ENCODE measurements around the gene GLG1.

Gene GLG1

DNA sequence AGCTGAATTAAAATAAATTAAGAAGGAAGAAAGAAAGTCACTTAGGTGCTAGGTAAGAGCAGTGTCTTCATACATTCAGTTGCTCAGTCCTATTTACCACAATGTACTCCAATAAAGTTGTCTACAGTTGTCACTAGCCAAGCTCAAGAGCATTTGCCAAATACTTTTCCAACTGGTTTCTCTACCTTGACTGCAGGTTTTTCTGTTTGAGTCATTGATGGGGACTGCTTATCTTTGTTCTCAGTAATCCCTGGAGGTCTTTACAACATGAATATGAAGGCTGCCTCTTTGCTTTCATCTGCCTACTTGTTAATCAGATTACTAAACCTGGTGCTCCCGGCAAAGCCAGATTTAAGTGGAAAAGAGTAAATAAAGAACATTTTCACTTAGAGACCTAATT lies 121.0 kb downstream of the GLG1 start:
- no peak for DNase-seq (ENCODE audit: low read depth in 1 of 2, low spot score in 1 of 2)

GRCh38 chr16:74480150-74481029 lies 126.5 kb downstream of the GLG1 start:
- no peak for DNase-seq (ENCODE audit: low read depth in 1 of 2, low spot score in 1 of 2)

DNA sequence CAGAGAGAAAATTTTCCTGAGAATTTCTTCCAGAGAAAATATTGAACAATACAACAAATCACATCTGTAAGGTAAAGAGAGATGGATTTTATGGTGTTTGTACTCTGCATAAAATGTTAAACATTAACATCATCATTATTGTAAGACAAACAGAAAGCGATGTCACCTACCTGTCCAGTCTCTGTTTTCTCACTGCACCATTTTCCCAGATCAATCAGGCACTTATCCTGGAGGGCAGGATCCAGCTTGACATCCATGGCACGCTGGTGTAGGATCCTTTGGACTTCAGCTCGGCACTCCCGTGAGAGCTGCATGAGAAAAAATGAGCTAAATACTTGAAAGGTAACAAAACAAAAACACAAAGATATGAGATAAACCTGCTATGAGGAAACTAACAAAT lies 129.7 kb downstream of the GLG1 start:
- DNase-seq (ENCODE audit: low read depth in 1 of 2, low spot score in 1 of 2) = no peak

GRCh38 chr16:74474416-74474815 lies 132.5 kb downstream of the GLG1 start:
- DNase-seq (ENCODE audit: low read depth in 1 of 2, low spot score in 1 of 2) = no peak

DNA sequence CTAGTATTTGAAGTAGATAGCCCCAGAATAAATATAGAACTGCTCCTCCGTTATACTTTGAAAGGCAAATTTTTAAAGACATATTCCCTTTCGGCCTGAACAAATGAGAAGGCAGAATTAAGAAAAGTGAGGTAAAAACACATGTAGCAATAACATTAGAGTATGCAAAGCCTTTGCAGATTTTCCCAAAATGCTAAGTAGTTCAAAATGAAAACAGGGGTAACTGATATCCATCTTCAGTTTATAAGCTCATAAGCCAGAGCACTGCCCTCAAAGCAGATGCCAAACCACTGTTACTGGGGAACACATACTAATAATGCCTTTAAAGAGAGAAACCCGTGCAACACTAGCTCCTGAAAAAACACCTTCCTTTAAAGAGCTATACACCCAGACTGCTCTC lies 134.4 kb downstream of the GLG1 start:
- DNase-seq (ENCODE audit: low read depth in 1 of 2, low spot score in 1 of 2) = no peak

DNA sequence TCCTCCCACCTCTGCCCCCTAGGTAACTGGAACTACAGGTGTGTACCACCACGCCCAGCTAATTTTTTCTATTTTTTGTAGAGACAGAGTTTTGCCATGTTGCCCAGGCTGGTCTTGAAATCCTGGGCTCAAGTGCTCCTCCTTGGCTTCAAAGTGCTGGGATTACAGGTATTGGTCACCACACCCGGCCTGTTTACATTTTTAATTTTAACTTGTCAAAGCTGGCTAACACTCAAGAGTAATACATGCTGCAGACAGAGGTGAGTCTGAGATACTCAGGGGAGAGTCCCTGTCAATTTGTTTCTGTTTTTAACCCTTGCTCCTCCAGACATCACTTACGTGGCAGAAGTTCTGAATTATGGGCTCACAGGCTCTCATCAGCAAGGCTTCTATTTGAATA lies 134.9 kb downstream of the GLG1 start:
- no peak for DNase-seq (ENCODE audit: low read depth in 1 of 2, low spot score in 1 of 2)

DNA sequence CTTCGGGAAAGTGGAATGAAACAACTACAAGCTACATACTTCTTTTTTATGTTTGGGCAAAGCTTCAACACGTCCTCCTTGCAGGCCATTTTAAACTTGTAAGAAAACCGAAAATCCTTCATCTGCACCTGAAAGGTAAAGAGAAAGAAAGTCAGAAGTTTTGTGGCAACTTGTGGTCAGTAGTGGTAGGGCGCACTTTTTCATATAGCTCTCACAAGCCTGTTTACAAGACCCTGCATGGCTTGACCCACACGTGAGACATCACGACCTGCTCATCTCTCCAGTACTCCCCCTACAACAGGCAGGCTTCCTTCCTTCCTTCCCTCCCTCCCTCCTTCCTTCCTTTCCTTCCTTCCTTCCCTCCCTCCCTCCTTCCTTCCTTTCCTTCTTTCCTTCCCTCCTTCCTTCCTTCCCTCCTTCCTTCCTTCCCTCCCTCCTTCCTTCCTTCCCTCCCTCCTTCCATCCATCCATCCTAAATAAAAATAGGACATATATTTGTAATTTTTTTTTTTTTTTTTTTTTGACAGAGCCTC lies 136.9 kb downstream of the GLG1 start:
- DNase-seq (ENCODE audit: low read depth in 1 of 2, low spot score in 1 of 2) = no peak

- no peak for DNase-seq (ENCODE audit: low read depth in 1 of 2, low spot score in 1 of 2)
Measured at GRCh38 chr16:74468807-74469525, 137.9 kb downstream of the GLG1 start.

- DNase-seq (ENCODE audit: low read depth in 1 of 2, low spot score in 1 of 2) = no peak
Measured at GRCh38 chr16:74466872-74467271, 140.0 kb downstream of the GLG1 start.

GRCh38 chr16:74465851-74466685 lies 140.8 kb downstream of the GLG1 start:
- no peak for DNase-seq (ENCODE audit: low read depth in 1 of 2, low spot score in 1 of 2)

- DNase-seq (ENCODE audit: low read depth in 1 of 2, low spot score in 1 of 2) = no peak
Measured at GRCh38 chr16:74465281-74465680, 141.6 kb downstream of the GLG1 start.

DNA sequence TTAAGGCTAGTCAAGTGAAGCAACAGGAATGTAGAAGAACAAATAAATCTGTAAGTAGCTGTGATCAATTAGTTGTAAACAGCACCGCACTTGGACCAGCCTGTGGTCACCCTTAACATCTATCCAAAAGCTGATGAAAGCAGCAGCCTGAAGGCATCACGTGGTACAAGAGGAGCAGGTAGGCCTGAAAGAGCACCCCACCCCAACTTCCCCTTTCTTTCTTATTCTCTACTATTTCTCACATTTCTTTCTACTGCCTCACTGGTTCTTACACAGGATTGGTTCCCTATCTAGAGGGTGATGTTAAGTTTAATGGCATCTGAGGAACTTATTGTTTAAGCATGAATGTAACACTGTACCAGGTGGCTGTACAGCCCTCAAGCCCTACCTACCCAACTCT lies 143.0 kb downstream of the GLG1 start:
- DNase-seq (ENCODE audit: low read depth in 1 of 2, low spot score in 1 of 2) = no peak

DNA sequence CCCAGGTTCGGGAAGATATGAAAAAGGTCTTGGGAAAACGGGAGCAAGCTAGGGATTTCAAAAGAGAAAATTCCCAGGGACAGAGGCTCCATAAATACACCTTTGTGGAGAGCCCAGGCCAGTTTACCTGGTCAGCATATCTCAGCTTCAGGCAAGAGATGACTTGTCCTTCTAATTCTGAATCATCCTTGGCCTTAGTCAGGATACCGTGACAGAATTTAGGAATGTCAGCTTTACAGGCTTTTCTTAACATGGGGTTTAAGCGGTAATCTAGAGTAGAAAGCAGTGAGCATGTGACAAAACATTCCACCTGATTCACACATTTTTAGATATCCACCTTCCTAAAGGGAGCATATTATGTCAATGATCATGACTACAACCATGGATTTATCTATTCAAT lies 144.6 kb downstream of the GLG1 start:
- DNase-seq (ENCODE audit: low read depth in 1 of 2, low spot score in 1 of 2) = no peak

DNA sequence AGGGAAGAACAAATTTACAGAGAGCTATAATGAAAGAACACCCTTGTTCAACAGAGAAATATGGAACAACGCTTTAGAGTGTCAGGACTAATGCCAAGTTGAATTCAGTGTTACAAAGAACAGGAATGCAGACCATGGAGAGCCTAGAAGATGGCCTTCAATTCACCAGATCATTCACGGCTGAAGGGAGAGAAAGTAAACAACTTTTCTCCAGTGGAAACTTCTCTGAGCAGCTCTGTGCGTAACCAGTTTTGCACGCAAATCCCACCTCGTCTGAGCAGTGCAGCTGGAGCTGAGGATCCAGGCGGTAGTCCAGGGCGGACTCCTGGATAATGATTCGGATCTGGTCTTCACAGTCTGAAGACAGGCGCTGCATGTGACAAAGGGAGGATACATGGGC lies 145.1 kb downstream of the GLG1 start:
- DNase-seq (ENCODE audit: low read depth in 1 of 2, low spot score in 1 of 2) = no peak

GRCh38 chr16:74460542-74460941 lies 146.4 kb downstream of the GLG1 start:
- no peak for DNase-seq (ENCODE audit: low read depth in 1 of 2, low spot score in 1 of 2)

- no peak for DNase-seq (ENCODE audit: low read depth in 1 of 2, low spot score in 1 of 2)
Measured at GRCh38 chr16:74456290-74456625, 150.7 kb downstream of the GLG1 start.

DNA sequence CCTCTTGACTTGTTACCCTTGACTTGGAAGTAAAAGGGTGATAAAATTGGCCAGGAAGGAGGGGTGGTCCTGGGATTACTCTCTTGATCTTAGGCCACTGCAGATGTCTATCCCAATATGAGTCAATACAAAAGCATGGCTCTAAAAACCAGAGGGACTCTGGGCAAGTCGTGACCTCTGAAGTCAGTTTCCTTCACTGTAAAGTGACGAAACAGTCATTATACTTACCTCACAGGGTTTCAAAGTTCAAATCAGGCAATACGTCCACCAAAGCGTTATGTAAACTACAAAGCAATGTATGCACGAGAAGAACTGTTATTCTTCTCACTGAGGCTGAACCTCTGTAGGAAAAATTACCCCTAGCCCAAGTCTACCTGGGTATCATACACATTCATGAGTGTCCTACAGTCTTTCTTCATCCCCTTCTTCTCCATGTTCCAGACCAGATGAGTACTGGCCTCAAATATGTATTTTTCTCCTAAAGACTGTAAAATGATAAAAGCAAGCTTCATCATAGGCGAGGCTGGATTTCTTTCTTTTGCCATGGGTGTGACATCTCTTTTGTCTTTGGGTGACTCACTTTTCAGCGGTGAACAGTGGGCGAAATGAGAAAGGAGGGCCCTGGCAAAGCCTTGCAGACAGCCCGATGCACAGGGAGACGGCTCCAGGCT lies 151.2 kb downstream of the GLG1 start:
- DNase-seq (ENCODE audit: low read depth in 1 of 2, low spot score in 1 of 2) = no peak

DNA sequence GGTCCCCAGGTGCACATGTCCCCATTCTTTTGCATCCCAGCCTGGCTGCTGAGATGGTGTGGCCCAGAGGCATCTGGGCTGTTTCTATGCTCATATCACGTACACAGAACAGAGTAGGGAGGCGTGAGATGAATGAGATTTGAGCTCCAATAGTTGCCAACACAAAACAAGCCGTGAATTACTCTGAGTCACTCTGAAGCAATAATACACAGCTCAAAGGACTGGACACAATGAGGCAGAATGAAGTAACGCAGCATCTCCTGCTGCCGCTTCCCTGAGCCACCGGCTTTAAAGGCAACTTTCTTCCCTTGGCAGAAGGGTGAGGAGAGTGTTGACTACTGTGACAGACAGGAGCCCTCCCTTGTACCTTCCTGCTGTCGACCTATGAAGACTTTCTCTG lies 151.7 kb downstream of the GLG1 start:
- no peak for DNase-seq (ENCODE audit: low read depth in 1 of 2, low spot score in 1 of 2)

DNA sequence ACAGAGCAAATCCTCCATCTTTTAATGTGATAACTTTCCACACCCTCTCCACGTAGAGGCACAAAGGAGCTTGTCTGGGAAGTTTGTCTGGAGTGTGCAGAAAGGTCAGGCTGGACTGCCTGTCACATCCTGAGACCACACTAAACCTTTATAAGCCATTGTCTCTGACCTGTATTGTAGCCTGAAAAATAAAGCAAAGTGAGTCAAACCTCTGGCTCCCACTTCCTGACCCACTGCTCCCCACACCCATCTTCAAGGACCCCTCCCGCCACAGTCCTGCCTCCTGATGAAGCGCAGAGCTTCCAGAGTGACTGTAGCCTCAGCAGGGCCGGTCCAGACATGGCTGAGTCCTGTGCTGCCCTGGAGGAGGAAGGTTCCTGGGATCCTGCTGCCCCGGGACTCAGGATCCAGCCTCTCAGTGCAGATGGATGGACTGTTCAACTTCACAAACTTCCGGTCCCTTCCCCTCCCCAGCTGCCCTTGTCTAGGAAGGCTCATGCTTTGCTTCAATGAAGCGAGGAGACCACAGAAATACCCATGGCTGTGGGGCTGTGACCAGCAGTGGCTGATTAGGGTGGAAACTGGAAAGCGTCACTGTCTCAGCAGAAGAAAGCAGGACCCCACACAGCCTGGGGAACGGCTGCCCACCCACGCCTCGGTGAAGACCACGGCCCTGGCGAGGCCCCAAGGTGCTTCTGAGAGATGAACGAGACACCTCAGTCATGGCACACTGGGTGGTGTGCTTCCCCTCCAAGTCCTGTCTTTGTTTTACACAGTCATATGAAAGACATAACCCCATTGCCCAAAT lies 154.8 kb downstream of the GLG1 start:
- DNase-seq (ENCODE audit: low read depth in 1 of 2, low spot score in 1 of 2) = no peak

Data from activated T-helper 1 cell treated with anti-CD3 and anti-CD28 coated beads, Interleukin-2, amount 50 U/mL, for 16 hours (primary cell).